ENCODE measurements around the gene ATAD1.

- TF ChIP-seq, protein P1, sequence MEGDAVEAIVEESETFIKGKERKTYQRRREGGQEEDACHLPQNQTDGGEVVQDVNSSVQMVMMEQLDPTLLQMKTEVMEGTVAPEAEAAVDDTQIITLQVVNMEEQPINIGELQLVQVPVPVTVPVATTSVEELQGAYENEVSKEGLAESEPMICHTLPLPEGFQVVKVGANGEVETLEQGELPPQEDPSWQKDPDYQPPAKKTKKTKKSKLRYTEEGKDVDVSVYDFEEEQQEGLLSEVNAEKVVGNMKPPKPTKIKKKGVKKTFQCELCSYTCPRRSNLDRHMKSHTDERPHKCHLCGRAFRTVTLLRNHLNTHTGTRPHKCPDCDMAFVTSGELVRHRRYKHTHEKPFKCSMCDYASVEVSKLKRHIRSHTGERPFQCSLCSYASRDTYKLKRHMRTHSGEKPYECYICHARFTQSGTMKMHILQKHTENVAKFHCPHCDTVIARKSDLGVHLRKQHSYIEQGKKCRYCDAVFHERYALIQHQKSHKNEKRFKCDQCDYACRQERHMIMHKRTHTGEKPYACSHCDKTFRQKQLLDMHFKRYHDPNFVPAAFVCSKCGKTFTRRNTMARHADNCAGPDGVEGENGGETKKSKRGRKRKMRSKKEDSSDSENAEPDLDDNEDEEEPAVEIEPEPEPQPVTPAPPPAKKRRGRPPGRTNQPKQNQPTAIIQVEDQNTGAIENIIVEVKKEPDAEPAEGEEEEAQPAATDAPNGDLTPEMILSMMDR (IDR thresholded peaks at IDR 0.05): no peak
- TF ChIP-seq POLR2A (IDR thresholded peaks at IDR 0.05): no peak
Observed at GRCh38 chr10:87781545-87781944, 36.5 kb downstream of the ATAD1 start.
